ENCODE results near the gene PNPLA7. TPM values are rescaled to one million over a fixed set of nuclear protein-coding genes. Genes with fewer than 3 reads are reported as not detected.

The PNPLA7 gene
- total and polyA plus RNA-seq, 2 of the 4 experiments (the other 2 are of a cell fraction) = under 0.01 to 0.89 TPM

GRCh38 chr9:137449081-137449844, 100.9 kb downstream of the PNPLA7 start:
- TF ChIP-seq RCOR1 (IDR thresholded peaks at IDR 0.05; ENCODE audit: insufficient replicate concordance, low read length) (no peak), NFE2L2 (IDR thresholded peaks at IDR 0.05; ENCODE audit: low read depth, low read length) (no peak)
- H2AFZ ChIP-seq (replicated peaks; ENCODE audit: low read length, poor library complexity) = no peak overlapping the region
- no peak overlapping the region for H3K4ac ChIP-seq (ENCODE audit: low read depth, low read length)
- intact Hi-C loops (cut with micrococcal nuclease) (no loop called here), in situ Hi-C loops (cut with MboI; ENCODE audit: low sequenced_read_pairs) (no loop called here), dilution Hi-C loops (cut with HindIII; ENCODE audit: low sequenced_read_pairs, unreplicated experiment) (no loop called here)
- ATAC-seq (ENCODE audit: low read depth) (no peak), DNase-seq (no peak)
- peaks cover 27% of the 10 kb centered on the region for H3K36me3 ChIP-seq (ENCODE audit: control insufficient read depth, insufficient read depth, low read length)
- POLR2A ChIA-PET (ENCODE audit: unreplicated experiment) = no interaction called here
- H3K23ac ChIP-seq (ENCODE audit: low read depth, low read length) = no peak overlapping the region
- no peak overlapping the region for H2AK9ac ChIP-seq (replicated peaks; ENCODE audit: low read depth, low read length, poor library complexity)
- TSS peak; percentile 74 for BruUV-seq (replicated peaks)
- peaks cover under 1 to 3% of the 10 kb centered on the region in 2 experiments; a peak in 2 of 4 replicates for H3K79me1 ChIP-seq (ENCODE audit: low read depth in 1 of 2, low read length in 2 of 2)
- no peak overlapping the region for H2BK15ac ChIP-seq (ENCODE audit: low read depth, low read length)
- H2BK120ac ChIP-seq (ENCODE audit: low read depth, low read length) = no peak overlapping the region
- H3K4me1 ChIP-seq (ENCODE audit: control insufficient read depth, insufficient read depth, low read length) = peaks cover 4% of the 10 kb centered on the region
- no peak overlapping the region for H4K5ac ChIP-seq (ENCODE audit: low read depth, low read length)
- no peaks in the 10 kb centered on the region for H3K9me3 ChIP-seq (ENCODE audit: control insufficient read depth, insufficient read depth, low read length)
- H3K14ac ChIP-seq (replicated peaks; ENCODE audit: low read depth, low read length) = no peak overlapping the region
- H2BK5ac ChIP-seq (ENCODE audit: low read depth, low read length, poor library complexity, severe bottlenecking) = no peak overlapping the region
- H3K9ac ChIP-seq (ENCODE audit: low read depth, low read length) = no peak overlapping the region
- no peak overlapping the region for H3K56ac ChIP-seq (ENCODE audit: extremely low read depth, insufficient read depth, low read length)
- H3K18ac ChIP-seq (ENCODE audit: low read depth, low read length) = no peak overlapping the region
- H2AK5ac ChIP-seq (ENCODE audit: low read depth, low read length) = no peak overlapping the region
- no peak overlapping the region for H3K4me2 ChIP-seq (ENCODE audit: low read depth, low read length)
- no peak overlapping the region for H2BK20ac ChIP-seq (ENCODE audit: low read depth, low read length)
- 90% methylated on average over 15 of the region's 36 CpGs; no CpG with 5 or more reads in 1 of the 2 experiments for WGBS, 2 experiments (ENCODE audit: extremely low coverage in 2 of 2, insufficient read length in 1 of 2)
- H4K8ac ChIP-seq (ENCODE audit: low read depth in 2 of 2, low read length in 2 of 2) = no peak overlapping the region
- no peaks in the 10 kb centered on the region for H3K27me3 ChIP-seq (ENCODE audit: control insufficient read depth, insufficient read depth, low read length)
- H4K20me1 ChIP-seq (ENCODE audit: insufficient read depth, low read length) = peaks cover 6% of the 10 kb centered on the region; the same call in 1 of the 2 replicates
- H4K91ac ChIP-seq (ENCODE audit: insufficient read depth, low read depth, low read length) = no peak overlapping the region
- H3K27ac ChIP-seq (ENCODE audit: insufficient read depth, low read length) = no peak overlapping the region
- CTCF ChIA-PET = no interaction called here
- H3K9me1 ChIP-seq (ENCODE audit: insufficient read depth, low read length) = no peaks in the 10 kb centered on the region
- no peak overlapping the region for H3K4me3 ChIP-seq (ENCODE audit: insufficient read depth, low read depth, low read length)

Measured in IMR-90 (cell line).